Fibroblast of skin of right biceps (primary cell): Measurements from ENCODE around the gene CRLF3.
"Not testable (repeated sequence)": the region's sequence is repeated elsewhere in the genome, so short reads cannot be mapped to it uniquely, and the experiment has no call there.

Experiments
- DNase-seq: peaks from one replicate; pipeline ENCODE4 v3.0.0-alpha.2; 2013

CRLF3 gene

GRCh38 chr17:30812218-30813177, 12.0 kb downstream of the CRLF3 start:
- DNase-seq: peak; percentile 54

GRCh38 chr17:30809867-30810266, 14.6 kb downstream of the CRLF3 start:
- no peak for DNase-seq

GRCh38 chr17:30808785-30809286, 15.7 kb downstream of the CRLF3 start:
- no peak for DNase-seq

GRCh38 chr17:30807896-30808295, 16.6 kb downstream of the CRLF3 start:
- DNase-seq: no peak

- DNase-seq: no peak
These were observed 18.5 kb downstream of the CRLF3 start for GRCh38 chr17:30805944-30806456.

GRCh38 chr17:30801671-30802070, 22.8 kb downstream of the CRLF3 start:
- DNase-seq: no peak

- DNase-seq: no peak
These were observed 28.5 kb downstream of the CRLF3 start for GRCh38 chr17:30796016-30796415.

GRCh38 chr17:30794372-30794771, 30.1 kb downstream of the CRLF3 start:
- no peak for DNase-seq

GRCh38 chr17:30793282-30793977, 31.1 kb downstream of the CRLF3 start:
- no peak for DNase-seq

- DNase-seq: no peak
These were observed 34.2 kb downstream of the CRLF3 start for GRCh38 chr17:30790279-30790678.

- DNase-seq: peak; percentile 63
These were observed 35.6 kb downstream of the CRLF3 start for GRCh38 chr17:30788918-30789317.

GRCh38 chr17:30782206-30782605, 42.3 kb downstream of the CRLF3 start:
- DNase-seq: peak; percentile 32

GRCh38 chr17:30780343-30780742, 44.1 kb downstream of the CRLF3 start:
- DNase-seq: no peak

- DNase-seq: peak; percentile 20
These were observed 55.7 kb downstream of the CRLF3 start for GRCh38 chr17:30768771-30769170.

GRCh38 chr17:30767641-30768404, 56.7 kb downstream of the CRLF3 start:
- DNase-seq: peak; percentile 15

- no peak for DNase-seq
These were observed 63.4 kb downstream of the CRLF3 start for GRCh38 chr17:30761060-30761459.

- not testable (repeated sequence) for DNase-seq
These were observed 71.2 kb downstream of the CRLF3 start for GRCh38 chr17:30753291-30753690.

- not testable (repeated sequence) for DNase-seq
These were observed 73.5 kb downstream of the CRLF3 start for GRCh38 chr17:30750982-30751381.

GRCh38 chr17:30747621-30748020, 76.9 kb downstream of the CRLF3 start:
- DNase-seq: not testable (repeated sequence)

- DNase-seq: not testable (repeated sequence)
These were observed 81.8 kb downstream of the CRLF3 start for GRCh38 chr17:30742669-30743068.

GRCh38 chr17:30736371-30736770, 88.1 kb downstream of the CRLF3 start:
- not testable (repeated sequence) for DNase-seq

GRCh38 chr17:30735644-30736043, 88.8 kb downstream of the CRLF3 start:
- not testable (repeated sequence) for DNase-seq

- DNase-seq: not testable (repeated sequence)
These were observed 89.3 kb downstream of the CRLF3 start for GRCh38 chr17:30735206-30735605.
